NCI-H2107 (cell line): ENCODE data around the gene ZNF280C.
"Not testable (repeated sequence)": the region's sequence is repeated elsewhere in the genome, so short reads cannot be mapped to it uniquely, and the experiment has no call there.

Experiments
- DNase-seq: peaks from one replicate; lab custom pipeline; 2025; lab: John Stamatoyannopoulos, UW

Gene ZNF280C, protein sequence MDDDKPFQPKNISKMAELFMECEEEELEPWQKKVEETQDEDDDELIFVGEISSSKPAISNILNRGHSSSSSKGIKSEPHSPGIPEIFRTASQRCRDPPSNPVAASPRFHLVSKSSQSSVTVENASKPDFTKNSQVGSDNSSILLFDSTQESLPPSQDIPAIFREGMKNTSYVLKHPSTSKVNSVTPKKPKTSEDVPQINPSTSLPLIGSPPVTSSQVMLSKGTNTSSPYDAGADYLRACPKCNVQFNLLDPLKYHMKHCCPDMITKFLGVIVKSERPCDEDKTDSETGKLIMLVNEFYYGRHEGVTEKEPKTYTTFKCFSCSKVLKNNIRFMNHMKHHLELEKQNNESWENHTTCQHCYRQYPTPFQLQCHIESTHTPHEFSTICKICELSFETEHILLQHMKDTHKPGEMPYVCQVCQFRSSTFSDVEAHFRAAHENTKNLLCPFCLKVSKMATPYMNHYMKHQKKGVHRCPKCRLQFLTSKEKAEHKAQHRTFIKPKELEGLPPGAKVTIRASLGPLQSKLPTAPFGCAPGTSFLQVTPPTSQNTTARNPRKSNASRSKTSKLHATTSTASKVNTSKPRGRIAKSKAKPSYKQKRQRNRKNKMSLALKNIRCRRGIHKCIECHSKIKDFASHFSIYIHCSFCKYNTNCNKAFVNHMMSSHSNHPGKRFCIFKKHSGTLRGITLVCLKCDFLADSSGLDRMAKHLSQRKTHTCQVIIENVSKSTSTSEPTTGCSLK

DNA sequence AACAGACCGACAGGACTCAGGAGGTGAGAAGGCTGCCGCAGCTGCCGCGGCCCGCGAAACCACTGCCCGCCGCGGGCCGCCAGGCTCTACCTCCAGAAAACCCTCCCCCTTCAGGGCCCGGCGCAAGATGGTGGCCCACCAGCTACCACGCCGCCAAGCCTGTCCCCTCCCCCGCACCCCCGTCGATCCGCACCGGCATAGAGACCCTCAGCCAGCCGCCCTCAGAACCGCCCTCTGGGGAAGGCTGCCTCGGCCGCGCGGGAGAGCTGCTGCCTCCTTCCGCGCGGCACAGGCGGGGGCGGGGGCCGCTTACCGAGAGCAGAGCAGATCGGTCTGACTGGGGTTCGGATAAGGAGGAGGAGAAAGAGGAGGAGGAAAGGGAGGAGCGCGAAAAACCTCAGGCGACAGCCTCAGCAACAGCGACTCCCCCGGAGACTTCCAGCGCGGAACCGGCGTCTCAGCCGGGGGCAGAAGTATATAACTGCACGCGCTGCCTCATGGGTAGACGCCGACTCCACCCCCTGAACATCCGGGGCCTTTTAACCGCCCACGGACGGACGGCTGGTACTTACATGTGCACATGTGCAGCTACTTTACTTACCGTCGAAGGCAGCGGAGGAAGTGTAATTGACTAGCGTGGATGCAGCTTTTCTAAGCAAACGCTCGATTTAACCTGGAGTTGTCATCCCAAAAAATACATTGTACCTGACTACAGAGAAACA is at the start of gene ZNF280C:
Gene ZNF280C, minus strand, starts transcription at position 451 of the 722 bp plus-strand sequence. CDS start 8,450 bp downstream, outside the sequence.
- DNase-seq, result peak; percentile 94

- no peak for DNase-seq
Measured at GRCh38 chrX:130304587-130305368, 36.1 kb upstream of the ZNF280C start.

DNA sequence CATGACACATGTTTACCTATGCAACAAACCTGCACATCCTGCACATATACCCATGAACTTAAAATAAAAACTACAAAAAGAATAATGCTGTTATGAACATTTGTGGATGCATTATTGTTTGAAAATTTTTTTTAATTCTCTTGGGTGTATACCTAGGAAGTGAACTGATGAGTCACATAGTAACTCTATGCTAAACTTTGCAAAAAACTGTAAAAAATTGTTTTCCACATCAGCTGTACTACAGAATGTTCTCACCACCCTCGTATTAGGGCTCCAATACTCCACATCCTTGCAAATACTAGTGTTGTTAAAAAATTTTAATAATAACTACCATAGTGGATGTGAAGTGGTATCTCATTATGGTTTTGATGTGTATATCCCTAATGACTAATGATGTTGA is 33.3 kb upstream of the ZNF280C start:
- no peak for DNase-seq

- DNase-seq, result no peak
Measured at GRCh38 chrX:130301405-130301804, 32.7 kb upstream of the ZNF280C start.

GRCh38 chrX:130300010-130300282 is 31.2 kb upstream of the ZNF280C start:
- no peak for DNase-seq

- peak; percentile 54 for DNase-seq
Measured at GRCh38 chrX:130299279-130300009, 30.7 kb upstream of the ZNF280C start.

DNA sequence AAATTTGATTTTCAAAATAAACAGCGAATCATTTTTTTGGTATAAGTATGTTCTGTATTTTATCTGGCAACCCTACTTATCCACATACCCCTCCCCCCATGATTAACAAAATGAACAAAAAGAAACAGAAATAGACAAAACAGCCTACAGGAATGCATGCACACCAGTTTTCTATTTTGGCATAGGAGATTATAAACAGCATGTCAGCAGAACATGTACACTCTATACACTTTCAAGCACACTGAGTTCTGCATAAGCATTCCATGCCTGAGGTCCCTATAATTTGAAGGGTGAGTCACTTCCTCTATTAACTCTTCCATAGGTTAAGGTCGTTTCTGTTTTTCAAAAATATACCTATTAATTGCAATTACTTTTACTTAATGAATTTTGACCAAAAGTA is 28.0 kb upstream of the ZNF280C start:
- DNase-seq, result no peak

- DNase-seq, result no peak
Measured at GRCh38 chrX:130296297-130296678, 27.6 kb upstream of the ZNF280C start.

GRCh38 chrX:130295519-130296296 is 27.0 kb upstream of the ZNF280C start:
- no peak for DNase-seq

- no peak for DNase-seq
Measured at GRCh38 chrX:130287071-130287770, 18.5 kb upstream of the ZNF280C start.

DNA sequence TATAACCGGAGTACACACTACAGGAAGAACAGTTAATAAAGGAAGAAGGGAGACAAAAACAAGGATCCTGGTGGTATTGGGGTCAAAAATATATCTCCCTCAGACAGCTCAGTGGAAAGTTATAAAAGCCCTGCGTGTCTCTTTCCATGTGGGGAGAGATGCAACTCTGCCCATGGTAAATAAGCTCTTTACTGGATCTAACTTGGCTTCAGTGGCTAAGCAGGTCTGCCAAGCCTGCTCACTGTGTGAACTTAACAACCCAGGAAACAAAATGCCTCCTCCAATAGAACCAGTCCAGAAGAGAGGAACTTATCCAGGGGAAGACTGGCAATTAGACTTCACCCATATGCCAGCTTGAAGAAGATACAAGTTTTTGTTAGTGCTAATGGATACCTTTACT is 17.0 kb upstream of the ZNF280C start:
- no peak for DNase-seq

DNA sequence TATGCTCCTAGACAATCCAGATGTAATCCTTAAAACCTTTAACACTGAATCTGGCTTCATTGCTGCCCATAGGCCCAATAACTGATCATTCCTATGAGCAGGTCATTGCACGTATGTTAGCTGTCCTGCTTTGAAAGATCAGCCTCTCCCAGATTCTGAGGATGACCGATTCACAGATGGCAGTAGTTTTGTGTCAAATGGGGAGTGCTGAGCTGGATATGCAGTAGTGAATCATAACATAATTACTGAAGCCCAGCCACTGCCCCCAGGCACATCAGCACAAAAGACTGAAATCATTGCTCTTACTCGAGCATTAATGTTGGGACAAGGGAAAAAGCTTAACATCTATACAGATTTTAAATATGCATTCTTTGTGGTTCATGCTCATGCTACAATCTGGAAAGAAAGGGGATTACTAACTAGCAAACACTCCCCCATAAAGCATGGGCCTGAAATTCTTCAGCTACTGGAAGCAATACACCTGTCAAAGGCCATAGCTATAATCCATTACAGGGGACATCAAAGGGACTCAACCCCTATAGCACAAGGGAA is 16.4 kb upstream of the ZNF280C start:
- DNase-seq, result no peak

GRCh38 chrX:130282151-130282550 is 13.5 kb upstream of the ZNF280C start:
- no peak for DNase-seq

GRCh38 chrX:130280901-130281300 is 12.2 kb upstream of the ZNF280C start:
- DNase-seq, result no peak

- not testable (repeated sequence) for DNase-seq
Measured at GRCh38 chrX:130272253-130272652, 3.6 kb upstream of the ZNF280C start.

DNA sequence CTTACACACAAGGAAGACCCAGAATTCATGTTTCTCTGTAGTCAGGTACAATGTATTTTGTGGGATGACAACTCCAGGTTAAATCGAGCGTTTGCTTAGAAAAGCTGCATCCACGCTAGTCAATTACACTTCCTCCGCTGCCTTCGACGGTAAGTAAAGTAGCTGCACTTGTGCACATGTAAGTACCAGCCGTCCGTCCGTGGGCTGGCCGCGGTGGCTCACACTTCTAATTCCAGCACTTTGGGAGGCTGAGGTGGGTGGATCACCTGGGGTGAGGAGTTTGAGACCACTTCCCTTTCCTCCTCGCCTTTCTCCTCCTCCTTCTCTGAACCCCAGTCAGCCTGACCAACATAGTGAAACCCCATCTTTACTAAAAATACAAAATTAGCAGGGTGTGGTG is 692 bp upstream of the ZNF280C start:
- not testable (repeated sequence) for DNase-seq

DNA sequence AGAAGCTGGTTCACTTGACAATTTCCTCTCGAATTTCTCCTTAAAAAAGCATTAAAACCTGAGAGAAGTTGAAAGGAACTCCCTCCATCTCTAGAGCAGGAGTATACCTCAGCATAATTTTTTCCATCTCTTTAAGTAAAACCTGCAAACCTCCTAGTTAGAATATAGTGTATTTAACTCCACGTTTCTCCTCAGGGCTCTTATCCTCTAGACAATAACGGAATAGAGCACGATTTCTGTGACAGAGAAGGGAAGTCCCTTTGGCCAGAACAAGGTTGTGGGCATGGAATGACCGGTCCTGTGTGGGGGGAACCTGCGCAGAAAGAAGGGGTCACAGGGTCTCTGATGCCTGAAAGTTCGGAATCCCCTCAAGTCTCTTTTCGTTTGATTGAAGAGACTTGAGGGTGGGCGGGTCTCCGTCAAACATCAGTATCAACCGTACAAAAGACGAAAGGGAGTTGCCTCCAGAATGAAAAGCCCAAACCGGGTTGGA is 697 bp downstream of the ZNF280C start:
- no peak for DNase-seq

- no peak for DNase-seq
Measured at GRCh38 chrX:130264573-130264972, 4.1 kb downstream of the ZNF280C start.

DNA sequence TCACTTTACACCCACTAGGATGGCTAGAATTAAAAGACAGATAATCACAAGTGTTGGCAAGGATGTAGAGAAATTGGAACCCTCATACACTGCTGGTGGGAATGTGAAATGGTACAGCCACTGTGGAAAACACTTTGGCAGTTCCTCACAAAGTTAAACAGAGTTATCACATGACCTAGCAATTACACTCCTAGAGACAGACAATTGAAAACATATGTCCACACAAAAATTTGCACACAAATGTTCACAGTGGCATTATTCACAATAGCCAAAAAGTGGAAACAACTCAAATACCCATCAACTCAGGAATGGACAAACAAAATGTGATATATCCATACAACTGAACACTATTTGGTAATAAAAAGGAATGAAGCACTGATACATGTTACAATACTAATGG is 5.7 kb downstream of the ZNF280C start:
- DNase-seq, result no peak

DNA sequence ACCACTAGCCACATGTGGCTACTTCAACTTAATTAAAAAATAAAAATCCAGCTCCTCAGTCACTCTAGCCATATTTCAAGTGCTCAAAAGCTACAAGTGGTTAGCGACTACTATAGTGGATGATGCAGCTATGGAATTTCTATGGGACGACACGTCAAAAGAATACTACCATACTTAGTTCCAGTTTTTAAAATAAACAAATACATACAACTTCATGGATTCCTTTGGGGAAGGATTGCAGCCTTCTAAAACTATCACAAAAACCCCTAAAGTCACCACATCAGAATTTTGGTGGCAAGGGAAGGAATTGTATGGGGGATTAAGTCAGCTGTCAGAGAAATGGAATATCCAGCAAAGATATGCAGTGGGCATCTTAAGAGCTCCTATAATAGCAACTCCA is 6.5 kb downstream of the ZNF280C start:
- DNase-seq, result no peak
